Head of caudate nucleus (tissue), 42 donors: Measurements from ENCODE around the gene IMPDH1.
A peak's percentile ranks its signal among the peaks of the same experiment; 100 is the strongest.

Source experiments
- DNase-seq, 42 donors: peaks; one replicate each; pipeline versions ENCODE4 v3.0.0 to v3.0.0-alpha.2; 2020 to 2021; ENCODE audit warnings: mixed read lengths in 7 of 42
- intact Hi-C: fragments of 100-400 bp; cut with DNase I; formaldehyde crosslinking; loops from one replicate; pipeline ENCODE4 v1.15.0; 2022

Gene IMPDH1

GRCh38 chr7:128408709-128409595 lies 830 bp downstream of the IMPDH1 start:
- peak in 2 of 42 donors; percentile 16 to 26 for DNase-seq
- intact Hi-C loops, result no loop called here

- DNase-seq, result peak in 8 of 42 donors; percentile 24 to 52 (median 39)
- intact Hi-C loops, result no loop called here
Measured at GRCh38 chr7:128407751-128408708, 1.8 kb downstream of the IMPDH1 start.

DNA sequence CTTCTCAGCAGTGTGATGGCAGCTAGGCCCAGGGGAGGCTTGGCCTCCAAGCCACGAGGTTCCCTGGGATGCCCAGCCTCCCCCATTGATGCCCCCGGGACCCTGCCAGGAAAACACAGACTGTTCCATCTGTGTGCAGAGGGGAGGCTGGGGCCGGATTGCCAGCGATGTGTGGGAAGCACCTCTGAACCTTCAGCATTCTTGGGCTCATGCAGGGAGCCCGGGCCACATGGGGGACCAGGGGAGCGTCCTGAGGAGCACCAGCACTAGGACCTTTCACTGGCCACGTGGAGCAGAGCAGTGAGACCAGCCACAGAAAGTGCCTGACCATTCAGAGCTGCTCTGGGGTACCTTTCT lies 2.6 kb downstream of the IMPDH1 start:
- intact Hi-C loops, result no loop called here
- no peak for DNase-seq

DNA sequence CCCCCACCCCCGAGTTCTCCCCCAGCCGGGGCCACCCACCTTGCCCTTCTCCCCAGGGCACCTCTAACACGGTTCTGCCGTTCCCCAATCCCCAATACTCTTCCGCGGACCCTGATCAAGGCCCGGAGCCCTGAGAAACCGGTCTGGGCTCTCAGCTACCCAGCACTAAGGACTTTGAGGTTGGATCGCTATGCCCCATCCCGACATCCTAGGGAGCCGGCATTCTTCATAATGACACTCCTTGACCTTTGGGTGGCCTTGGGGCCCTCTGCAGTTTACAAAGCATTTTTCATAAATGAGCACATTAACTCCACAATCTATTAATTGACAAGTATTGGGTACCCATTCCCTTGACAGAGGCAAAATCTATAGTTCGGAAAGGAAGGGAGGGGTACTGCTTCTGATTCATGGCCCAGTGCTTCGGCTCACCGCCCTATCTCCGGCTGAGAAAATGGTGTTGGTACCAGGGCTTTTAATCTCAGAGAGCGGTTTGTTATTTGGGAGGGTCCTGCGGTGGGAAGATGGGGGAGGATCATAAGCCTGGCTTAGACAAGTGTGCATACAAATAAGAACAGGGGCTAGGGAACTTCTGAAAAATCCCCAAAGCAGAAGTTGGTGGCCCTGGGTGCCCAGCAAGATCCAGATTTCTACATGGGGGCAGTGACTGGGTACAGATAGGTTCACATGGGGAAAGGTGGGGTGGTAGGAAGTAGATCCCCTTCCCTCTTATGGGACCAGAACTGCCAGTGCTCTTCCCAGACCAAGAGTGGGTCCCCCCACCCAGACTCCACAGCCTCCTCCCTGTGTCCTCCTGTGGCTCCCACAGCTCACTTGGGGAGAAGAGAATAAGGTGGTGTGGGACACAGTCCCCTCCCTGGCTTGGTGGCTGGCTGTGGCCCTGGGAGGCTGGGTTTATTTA lies 3.2 kb downstream of the IMPDH1 start:
- no peak for DNase-seq
- intact Hi-C loops, result no loop called here

GRCh38 chr7:128405471-128406313 lies 4.1 kb downstream of the IMPDH1 start:
- intact Hi-C loops, result no loop called here
- DNase-seq, result peak in 23 of 42 donors; percentile 10 to 67 (median 49)

- intact Hi-C loops, result no loop called here
- DNase-seq, result no peak
Measured at GRCh38 chr7:128404886-128405470, 4.8 kb downstream of the IMPDH1 start.

DNA sequence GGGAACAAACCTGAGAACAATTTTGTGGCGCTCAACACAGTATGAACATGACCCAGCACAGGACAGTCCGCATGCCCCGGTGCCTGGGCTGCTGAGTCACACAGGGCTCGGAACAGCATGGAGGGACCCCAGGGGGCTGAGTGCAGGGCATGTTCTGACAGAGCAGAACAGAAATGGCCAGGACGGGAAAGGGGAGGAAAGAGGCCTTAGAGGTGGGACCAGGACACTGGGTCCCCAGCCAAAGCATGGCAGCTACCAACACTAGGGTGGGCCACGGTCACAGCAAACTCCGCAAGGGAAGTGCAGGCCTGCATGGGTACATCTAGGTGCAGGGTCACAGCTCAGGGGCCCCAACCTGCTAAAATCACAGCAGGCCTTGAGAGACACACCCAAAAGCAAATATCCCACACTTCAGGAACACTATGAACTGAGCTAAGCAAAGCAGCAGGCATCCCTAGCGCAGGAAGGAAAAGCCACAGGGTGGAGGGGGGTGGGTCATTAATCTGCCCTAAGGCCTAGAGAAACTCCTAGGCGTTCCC lies 5.6 kb downstream of the IMPDH1 start:
- no peak for DNase-seq
- intact Hi-C loops, result no loop called here

DNA sequence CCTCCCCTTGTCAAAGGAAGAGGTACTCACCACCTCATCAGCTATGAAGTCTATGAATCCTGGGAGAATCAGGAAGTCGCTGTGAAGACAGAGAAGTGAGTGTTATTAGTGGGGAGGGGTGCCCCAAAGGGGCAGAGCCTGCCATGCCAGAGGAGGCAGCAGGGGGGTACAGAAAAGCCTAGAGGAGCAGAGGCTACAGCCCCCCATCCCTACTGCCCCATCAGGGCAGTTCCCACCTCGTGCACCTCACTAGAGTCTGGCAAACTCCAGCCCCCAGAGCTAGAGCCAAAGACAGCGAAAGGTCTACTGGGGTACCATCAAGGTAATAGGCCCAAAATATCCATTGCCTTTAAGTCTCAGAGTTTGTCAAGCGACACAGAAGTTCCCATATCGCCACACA lies 6.1 kb downstream of the IMPDH1 start:
- intact Hi-C loops, result no loop called here
- no peak for DNase-seq

DNA sequence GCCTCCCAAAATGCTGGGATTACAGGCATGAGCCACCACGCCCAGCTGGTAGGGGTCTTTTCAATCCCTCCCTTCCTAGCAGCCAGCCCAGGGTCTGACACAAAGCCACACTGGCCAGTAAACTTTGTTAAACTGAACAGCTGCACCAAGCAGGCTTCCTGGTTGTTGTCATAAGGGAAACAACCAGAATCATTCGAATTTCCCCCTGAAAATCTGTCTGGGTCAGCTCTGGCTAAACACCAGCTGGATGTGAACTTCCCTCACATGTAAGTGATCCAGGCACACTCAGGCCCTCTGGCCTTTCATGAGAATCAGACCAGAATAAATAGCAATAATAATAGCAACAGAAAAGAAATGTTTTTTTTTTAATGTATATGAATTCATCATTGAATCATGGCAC lies 7.4 kb downstream of the IMPDH1 start:
- intact Hi-C loops, result no loop called here
- DNase-seq, result no peak

- DNase-seq, result no peak
- intact Hi-C loops, result loop anchor here (2.0 kb wide), 1 partner anchor 58 kb away; no protein-coding TSS in a partner anchor
Measured at GRCh38 chr7:128400566-128400965, 9.2 kb downstream of the IMPDH1 start.

DNA sequence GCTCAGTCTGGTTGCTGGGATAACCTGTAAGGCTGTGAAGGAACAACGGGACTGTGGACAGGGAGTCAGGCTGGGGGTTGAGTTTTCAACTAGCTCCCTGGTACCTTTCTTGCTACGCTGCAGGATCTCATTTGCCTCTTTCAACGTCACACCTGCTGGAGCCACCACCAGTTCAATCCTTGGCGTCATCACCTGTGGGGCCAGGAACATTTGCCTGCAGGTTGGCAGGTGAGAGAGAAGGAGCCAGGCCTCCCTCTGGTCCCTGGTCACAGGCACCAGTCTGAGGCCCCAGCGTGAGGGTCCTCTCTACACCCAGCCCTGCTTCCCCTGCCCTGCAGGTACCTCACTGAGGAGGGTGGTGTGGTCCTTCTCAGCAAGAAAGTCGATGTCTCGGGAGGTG lies 9.8 kb downstream of the IMPDH1 start:
- intact Hi-C loops, result loop anchor here (2.0 kb wide), 1 partner anchor 59 kb away; no protein-coding TSS in a partner anchor
- DNase-seq, result no peak

GRCh38 chr7:128398841-128399135 lies 11.0 kb downstream of the IMPDH1 start:
- intact Hi-C loops, result no loop called here
- DNase-seq, result no peak

- peak in 41 of 42 donors; percentile 48 to 91 (median 74) for DNase-seq
- intact Hi-C loops, result no loop called here
Measured at GRCh38 chr7:128398016-128398840, 11.6 kb downstream of the IMPDH1 start.

- intact Hi-C loops, result no loop called here
- no peak for DNase-seq
Measured at GRCh38 chr7:128396357-128396756, 13.4 kb downstream of the IMPDH1 start.

GRCh38 chr7:128395748-128396147 lies 14.0 kb downstream of the IMPDH1 start:
- intact Hi-C loops, result no loop called here
- DNase-seq, result no peak

DNA sequence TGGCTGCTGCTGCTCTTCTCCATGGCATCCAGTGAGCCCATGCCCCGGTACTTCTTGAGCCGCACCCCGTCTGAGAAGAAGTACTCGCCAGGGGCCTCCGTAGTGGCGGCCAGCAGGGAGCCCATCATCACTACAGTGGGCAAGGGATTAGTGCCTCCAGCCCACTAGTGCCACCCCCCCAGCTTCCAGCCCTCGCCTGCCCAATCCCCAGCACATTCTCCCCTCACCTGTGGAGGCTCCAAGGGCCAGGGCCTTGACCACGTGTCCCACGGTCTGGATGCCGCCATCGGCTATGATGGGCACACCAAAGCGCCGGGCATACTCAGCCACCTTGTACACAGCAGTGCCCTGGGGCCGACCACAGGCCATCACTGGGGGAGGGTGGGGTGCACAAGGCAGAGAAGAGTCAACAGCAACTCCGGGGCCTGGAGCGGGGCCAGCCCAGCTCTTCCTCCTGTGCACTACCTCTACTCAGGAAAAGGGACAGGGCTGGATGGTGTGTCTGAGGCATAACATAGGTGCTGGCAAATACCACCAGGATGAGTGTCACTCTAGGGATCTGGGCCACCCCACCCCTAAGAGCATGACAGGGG lies 14.8 kb downstream of the IMPDH1 start:
- DNase-seq, result peak in 2 of 42 donors; percentile 11
- intact Hi-C loops, result no loop called here
